Upper lobe of left lung (tissue), 4 donors: ENCODE data around the gene LPCAT1.

ENCODE experiments used
- EP300 ChIP-seq, 4 donors: sonication (generic); formaldehyde crosslinking; IDR thresholded peaks; one replicate each; pipeline ENCODE4 v1.5.1; 2017; ENCODE audit warnings: antibody characterized with exemption in 4 of 4, control low read depth in 2 of 4
- POLR2A ChIP-seq, 4 donors: fragments of 450-650 bp; IDR thresholded peaks; one replicate each; pipeline ENCODE4 v1.5.1; 2016 to 2017; ENCODE audit warnings: antibody characterized with exemption in 4 of 4, mild to moderate bottlenecking in 2 of 4
- POLR2AphosphoS5 ChIP-seq, 2 donors: sonication (generic); formaldehyde crosslinking; IDR thresholded peaks; one replicate each; pipeline ENCODE4 v1.5.1; 2017; ENCODE audit warnings: antibody characterized with exemption in 2 of 2
- TF ChIP-seq, protein P1 (sequence below), 6 experiments: fragments of 450-650 bp in 4 of 6; fragments of 200-600 bp in 2 of 6; sonication (generic) in 2 of 6; IDR thresholded peaks; one replicate each; pipeline ENCODE4 v1.5.1; 2016 to 2019; ENCODE audit warnings: antibody characterized with exemption in 6 of 6

GRCh38 chr5:1501372-1502045, 22.3 kb downstream of the LPCAT1 start:
- TF ChIP-seq, protein P1, sequence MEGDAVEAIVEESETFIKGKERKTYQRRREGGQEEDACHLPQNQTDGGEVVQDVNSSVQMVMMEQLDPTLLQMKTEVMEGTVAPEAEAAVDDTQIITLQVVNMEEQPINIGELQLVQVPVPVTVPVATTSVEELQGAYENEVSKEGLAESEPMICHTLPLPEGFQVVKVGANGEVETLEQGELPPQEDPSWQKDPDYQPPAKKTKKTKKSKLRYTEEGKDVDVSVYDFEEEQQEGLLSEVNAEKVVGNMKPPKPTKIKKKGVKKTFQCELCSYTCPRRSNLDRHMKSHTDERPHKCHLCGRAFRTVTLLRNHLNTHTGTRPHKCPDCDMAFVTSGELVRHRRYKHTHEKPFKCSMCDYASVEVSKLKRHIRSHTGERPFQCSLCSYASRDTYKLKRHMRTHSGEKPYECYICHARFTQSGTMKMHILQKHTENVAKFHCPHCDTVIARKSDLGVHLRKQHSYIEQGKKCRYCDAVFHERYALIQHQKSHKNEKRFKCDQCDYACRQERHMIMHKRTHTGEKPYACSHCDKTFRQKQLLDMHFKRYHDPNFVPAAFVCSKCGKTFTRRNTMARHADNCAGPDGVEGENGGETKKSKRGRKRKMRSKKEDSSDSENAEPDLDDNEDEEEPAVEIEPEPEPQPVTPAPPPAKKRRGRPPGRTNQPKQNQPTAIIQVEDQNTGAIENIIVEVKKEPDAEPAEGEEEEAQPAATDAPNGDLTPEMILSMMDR (IDR thresholded peaks at IDR 0.05) = no peak
- no peak for TF ChIP-seq EP300 (IDR thresholded peaks at IDR 0.05)
- TF ChIP-seq POLR2A (IDR thresholded peaks at IDR 0.05) = no peak
- no peak for TF ChIP-seq POLR2AphosphoS5 (IDR thresholded peaks at IDR 0.05)
